ENCODE measurements around the gene TEX26.

DNA sequence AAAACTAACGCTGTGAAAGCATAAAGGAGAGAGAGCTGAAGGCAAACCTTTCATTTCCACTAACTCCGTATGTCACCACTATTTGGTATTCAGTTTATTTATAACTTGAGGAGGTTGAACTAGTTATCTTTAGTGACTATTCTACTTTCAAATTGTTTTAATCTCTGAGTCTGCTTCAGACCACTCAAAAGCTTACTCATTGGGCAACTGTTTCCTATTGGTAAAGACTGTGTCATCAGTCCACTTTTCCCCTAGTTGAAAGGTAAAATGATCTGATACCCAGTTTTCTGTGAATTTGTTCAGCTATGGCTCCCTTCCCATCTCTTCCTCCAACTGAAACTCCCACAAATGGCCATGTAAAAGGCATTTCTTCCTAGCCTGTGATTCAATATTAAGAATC, 39.1 kb downstream of the TEX26 start:
- no peak for TF ChIP-seq CTCF (IDR thresholded peaks at IDR 0.05)
- no peak for TF ChIP-seq POLR2A (IDR thresholded peaks at IDR 0.05)

All from adrenal gland (tissue), 5 donors.